ENCODE measurements around the gene CAMKV. TPM values are rescaled to one million over a fixed set of nuclear protein-coding genes. Genes with fewer than 3 reads are reported as not detected.
"Not testable (repeated sequence)": the region's sequence is repeated elsewhere in the genome, so short reads cannot be mapped to it uniquely, and the experiment has no call there.

CAMKV gene
- total RNA-seq, 1 donor from 2014 or later: under 0.01 TPM

- peak; percentile 86 for DNase-seq (ENCODE audit: low read depth)
Observed at GRCh38 chr3:49856181-49857005, 13.3 kb downstream of the CAMKV start, which contains the start of gene TRAIP. TRAIP (minus strand) TSS chr3:49856564; CDS start chr3:49856453, 111 bp downstream.

GRCh38 chr3:49855662-49856061 is 14.0 kb downstream of the CAMKV start:
- DNase-seq (ENCODE audit: low read depth): no peak

GRCh38 chr3:49845694-49846093 is 24.0 kb downstream of the CAMKV start:
- no peak for DNase-seq (ENCODE audit: low read depth)

- DNase-seq (ENCODE audit: low read depth): no peak
Observed at GRCh38 chr3:49844464-49845183, 25.1 kb downstream of the CAMKV start.

- DNase-seq (ENCODE audit: low read depth): no peak
Observed at GRCh38 chr3:49842843-49843517, 26.7 kb downstream of the CAMKV start.

- no peak for DNase-seq (ENCODE audit: low read depth)
Observed at GRCh38 chr3:49841806-49842205, 27.9 kb downstream of the CAMKV start.

- peak; percentile 22 for DNase-seq (ENCODE audit: low read depth)
Observed at GRCh38 chr3:49841126-49841696, 28.5 kb downstream of the CAMKV start.

GRCh38 chr3:49840388-49840787 is 29.3 kb downstream of the CAMKV start:
- no peak for DNase-seq (ENCODE audit: low read depth)

GRCh38 chr3:49839193-49839809 is 30.4 kb downstream of the CAMKV start:
- peak; percentile 60 for DNase-seq (ENCODE audit: low read depth)

- DNase-seq (ENCODE audit: low read depth): no peak
Observed at GRCh38 chr3:49831341-49831740, 38.4 kb downstream of the CAMKV start.

- DNase-seq (ENCODE audit: low read depth): no peak
Observed at GRCh38 chr3:49826016-49826415, 43.7 kb downstream of the CAMKV start.

- DNase-seq (ENCODE audit: low read depth): not testable (repeated sequence)
Observed at GRCh38 chr3:49823131-49823530, 46.6 kb downstream of the CAMKV start.

GRCh38 chr3:49813497-49814174 is 56.1 kb downstream of the CAMKV start, which contains the start of gene UBA7:
UBA7 (minus strand) TSS chr3:49813953; CDS start chr3:49813787, 166 bp downstream.
- DNase-seq (ENCODE audit: low read depth): peak; percentile 60

GRCh38 chr3:49812916-49813496 is 56.7 kb downstream of the CAMKV start:
- DNase-seq (ENCODE audit: low read depth): no peak

Other genes starting within 250 kb of the CAMKV start
- gene APEH, start 195.6 kb downstream of the CAMKV start, total RNA-seq: 233 and 345 TPM in 2 replicates
- 2.3 and 11.7 TPM in 2 replicates for gene MST1, start 180.4 kb downstream of the CAMKV start, total RNA-seq
- gene RNF123, start 180.3 kb downstream of the CAMKV start, total RNA-seq: 11.8 and 36.9 TPM in 2 replicates
- not detected in 2 replicates for gene AMIGO3, start 150.2 kb downstream of the CAMKV start, total RNA-seq
- gene GMPPB, start 146.0 kb downstream of the CAMKV start, total RNA-seq: 34.8 and 53.7 TPM in 2 replicates
- 31.4 and 78.5 TPM in 2 replicates for gene IP6K1, start 83.4 kb downstream of the CAMKV start, total RNA-seq
- gene CDHR4, start 70.0 kb downstream of the CAMKV start, total RNA-seq: not detected in 2 replicates
- 0.15 and 0.17 TPM in 2 replicates for gene INKA1, start 66.6 kb downstream of the CAMKV start, total RNA-seq
- gene UBA7, start 56.0 kb downstream of the CAMKV start, total RNA-seq: 24.8 and 25.1 TPM in 2 replicates
- gene TRAIP, start 13.3 kb downstream of the CAMKV start, total RNA-seq: 1.6 and 2.8 TPM in 2 replicates
- gene MST1R, start 34.0 kb upstream of the CAMKV start, total RNA-seq: 1.6 and 5.7 TPM in 2 replicates
- 9.9 and 10.8 TPM in 2 replicates for gene MON1A, start 59.9 kb upstream of the CAMKV start, total RNA-seq
- gene RBM6, start 70.2 kb upstream of the CAMKV start, total RNA-seq: 26.6 and 58.4 TPM in 2 replicates
- gene RBM5, start 219.0 kb upstream of the CAMKV start, total RNA-seq: 74.7 and 216 TPM in 2 replicates

Data from renal cortical epithelial cell (primary cell).